OCI-M1 (cell line): ENCODE results near the gene PLCB4.

Experiments
- DNase-seq: peaks from one replicate; lab custom pipeline; 2025; lab: John Stamatoyannopoulos, UW

PLCB4 gene

GRCh38 chr20:9061434-9061833, 7.5 kb upstream of the PLCB4 start:
- no peak for DNase-seq

- DNase-seq: no peak
Measured at GRCh38 chr20:9062066-9062465, 6.8 kb upstream of the PLCB4 start.

- DNase-seq: no peak
Measured at GRCh38 chr20:9066191-9066590, 2.7 kb upstream of the PLCB4 start.

- DNase-seq: no peak
Measured at GRCh38 chr20:9068233-9068801, 570 bp upstream of the PLCB4 start.

GRCh38 chr20:9070304-9070703, 1.4 kb downstream of the PLCB4 start:
- DNase-seq: no peak

- no peak for DNase-seq
Measured at GRCh38 chr20:9071976-9072726, 3.3 kb downstream of the PLCB4 start.

- no peak for DNase-seq
Measured at GRCh38 chr20:9072861-9073500, 4.1 kb downstream of the PLCB4 start.

- DNase-seq: no peak
Measured at GRCh38 chr20:9075264-9076095, 6.6 kb downstream of the PLCB4 start.

- DNase-seq: no peak
Measured at GRCh38 chr20:9076440-9076839, 7.6 kb downstream of the PLCB4 start.

GRCh38 chr20:9078826-9079731, 10.2 kb downstream of the PLCB4 start:
- DNase-seq: no peak

- no peak for DNase-seq
Measured at GRCh38 chr20:9081423-9081966, 12.6 kb downstream of the PLCB4 start.

GRCh38 chr20:9082741-9083140, 13.9 kb downstream of the PLCB4 start:
- DNase-seq: no peak

GRCh38 chr20:9087531-9088217, 18.8 kb downstream of the PLCB4 start:
- DNase-seq: no peak

- no peak for DNase-seq
Measured at GRCh38 chr20:9088556-9088955, 19.7 kb downstream of the PLCB4 start.

- no peak for DNase-seq
Measured at GRCh38 chr20:9092113-9092512, 23.2 kb downstream of the PLCB4 start.

GRCh38 chr20:9092655-9093054, 23.8 kb downstream of the PLCB4 start:
- no peak for DNase-seq

- no peak for DNase-seq
Measured at GRCh38 chr20:9093218-9093957, 24.5 kb downstream of the PLCB4 start.

GRCh38 chr20:9099372-9099771, 30.5 kb downstream of the PLCB4 start:
- DNase-seq: no peak

GRCh38 chr20:9100691-9101090, 31.8 kb downstream of the PLCB4 start:
- DNase-seq: no peak

- no peak for DNase-seq
Measured at GRCh38 chr20:9102456-9102855, 33.6 kb downstream of the PLCB4 start.
